Femur (tissue), 1 donor: ENCODE data around the gene SLC27A6.
"Not testable (repeated sequence)": the region's sequence is repeated elsewhere in the genome, so short reads cannot be mapped to it uniquely, and the experiment has no call there.

Source experiments
- DNase-seq: peaks from one replicate; pipeline ENCODE4 v3.0.0-alpha.2; 2017

SLC27A6 gene

DNA sequence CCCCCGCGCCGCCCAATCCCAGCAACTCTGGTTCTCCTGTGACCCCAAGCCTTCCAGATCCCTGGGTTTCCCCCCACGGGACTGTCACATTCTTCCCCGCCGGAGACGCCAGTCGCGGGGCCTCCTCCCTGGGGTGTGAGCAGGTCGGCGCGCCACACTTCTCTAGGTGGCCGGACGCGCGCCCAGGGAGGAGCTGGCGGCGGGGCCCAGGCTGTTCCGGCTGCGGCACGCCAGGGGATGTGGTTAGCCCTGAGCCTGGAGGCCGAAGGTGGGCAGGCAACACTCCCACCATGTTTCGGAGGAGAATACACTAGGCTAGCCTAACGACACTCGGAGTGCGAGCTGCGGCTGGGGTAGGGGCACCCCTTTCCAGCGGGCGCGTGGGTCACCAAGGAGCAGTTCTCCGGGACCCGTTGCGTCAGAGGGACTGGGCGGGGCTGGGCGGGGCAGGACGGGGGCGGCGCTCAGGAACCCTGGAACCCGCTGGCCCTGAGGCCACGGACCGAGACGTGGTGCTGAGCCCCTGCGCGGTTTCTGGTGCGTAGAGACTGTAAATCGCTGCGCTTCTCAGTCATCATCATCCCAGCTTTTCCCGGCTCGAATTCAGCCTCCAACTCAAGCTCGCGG lies at the start of gene SLC27A6:
SLC27A6 (plus strand) TSS at position 478 of the 627 bp plus-strand sequence. CDS start 650 bp downstream, outside the sequence.
- DNase-seq: peak; percentile 28

DNA sequence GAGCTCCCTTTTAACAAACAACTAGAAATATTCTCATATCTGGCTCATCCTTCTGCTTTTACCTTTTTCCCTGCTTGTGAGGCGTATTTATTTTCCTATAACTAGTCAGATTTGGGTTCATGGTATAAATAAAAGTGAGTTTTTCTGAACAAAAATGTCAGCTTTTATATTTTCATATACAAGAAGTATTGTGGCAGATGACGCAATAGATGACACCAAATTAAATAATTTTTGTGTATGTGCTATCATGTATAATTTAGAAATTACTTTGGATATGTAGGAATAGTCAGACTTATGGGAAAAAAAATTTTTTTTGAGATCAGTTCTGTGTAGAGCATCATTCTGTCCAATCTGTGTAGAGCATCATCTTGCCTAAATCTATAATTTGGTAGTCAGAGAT lies 45.7 kb upstream of the SLC27A6 start:
- no peak for DNase-seq

DNA sequence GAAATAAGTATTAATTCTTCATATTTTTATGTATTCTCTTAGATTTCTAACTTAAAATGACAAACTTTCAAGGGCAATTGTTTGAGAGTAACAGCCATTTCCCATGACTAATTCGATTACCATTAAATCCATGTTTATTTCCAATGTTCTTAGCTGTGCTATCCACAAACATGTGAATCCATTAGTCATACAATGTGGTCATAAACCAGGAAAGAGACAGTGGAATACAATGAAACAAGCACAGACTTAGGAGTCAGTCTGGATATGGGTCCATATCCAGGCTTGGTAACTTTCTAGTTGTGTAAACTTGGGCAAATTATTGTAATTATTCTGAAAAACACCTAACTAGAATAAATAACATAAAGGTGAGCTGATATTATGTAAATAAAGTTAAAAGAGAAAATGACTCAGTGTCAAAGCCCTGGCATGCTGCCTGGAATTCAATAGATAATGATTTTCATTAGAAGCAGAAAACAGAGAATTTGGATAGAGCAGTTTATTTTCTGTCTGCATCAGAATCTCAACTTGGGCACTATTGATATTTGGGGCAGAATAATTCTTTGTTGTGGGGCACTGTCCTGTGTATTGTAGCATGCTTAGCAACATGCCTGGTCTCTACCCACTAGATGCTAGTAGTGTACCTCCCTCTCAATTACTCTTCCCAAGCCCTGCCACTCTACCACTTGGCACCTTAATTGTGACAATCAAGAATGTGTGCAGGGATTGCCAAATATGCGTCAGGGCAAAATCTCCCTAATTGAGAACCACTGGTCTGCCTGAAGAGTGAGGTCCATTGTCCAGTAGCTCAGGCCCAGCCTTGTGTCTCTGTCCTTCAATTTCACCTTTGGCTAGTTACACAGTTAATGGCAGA lies 44.7 kb upstream of the SLC27A6 start:
- no peak for DNase-seq

GRCh38 chr5:128924299-128924698 lies 41.0 kb upstream of the SLC27A6 start:
- no peak for DNase-seq

GRCh38 chr5:128925973-128926372 lies 39.3 kb upstream of the SLC27A6 start:
- no peak for DNase-seq

- no peak for DNase-seq
These were observed 37.6 kb upstream of the SLC27A6 start for GRCh38 chr5:128927644-128928043.

GRCh38 chr5:128932232-128932631 lies 33.1 kb upstream of the SLC27A6 start:
- DNase-seq: not testable (repeated sequence)

DNA sequence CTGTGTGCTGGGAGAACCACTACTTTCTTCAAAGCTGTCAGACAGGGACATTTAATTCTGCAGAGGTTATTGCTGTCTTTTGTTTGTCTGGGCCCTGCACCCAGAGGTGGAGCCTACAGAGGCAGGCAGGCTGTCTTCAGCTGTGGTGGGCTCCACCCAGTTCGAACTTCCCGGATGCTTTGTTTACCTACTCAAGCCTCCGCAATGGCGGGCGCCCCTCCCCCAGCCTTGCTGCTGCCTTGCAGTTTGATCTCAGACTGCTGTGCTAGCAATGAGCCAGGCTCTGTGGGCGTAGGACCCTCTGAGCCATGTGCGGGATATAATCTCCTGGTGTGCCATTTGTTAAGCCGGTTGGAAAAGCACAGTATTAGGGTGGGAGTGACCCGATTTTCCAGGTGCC lies 22.2 kb upstream of the SLC27A6 start:
- not testable (repeated sequence) for DNase-seq

DNA sequence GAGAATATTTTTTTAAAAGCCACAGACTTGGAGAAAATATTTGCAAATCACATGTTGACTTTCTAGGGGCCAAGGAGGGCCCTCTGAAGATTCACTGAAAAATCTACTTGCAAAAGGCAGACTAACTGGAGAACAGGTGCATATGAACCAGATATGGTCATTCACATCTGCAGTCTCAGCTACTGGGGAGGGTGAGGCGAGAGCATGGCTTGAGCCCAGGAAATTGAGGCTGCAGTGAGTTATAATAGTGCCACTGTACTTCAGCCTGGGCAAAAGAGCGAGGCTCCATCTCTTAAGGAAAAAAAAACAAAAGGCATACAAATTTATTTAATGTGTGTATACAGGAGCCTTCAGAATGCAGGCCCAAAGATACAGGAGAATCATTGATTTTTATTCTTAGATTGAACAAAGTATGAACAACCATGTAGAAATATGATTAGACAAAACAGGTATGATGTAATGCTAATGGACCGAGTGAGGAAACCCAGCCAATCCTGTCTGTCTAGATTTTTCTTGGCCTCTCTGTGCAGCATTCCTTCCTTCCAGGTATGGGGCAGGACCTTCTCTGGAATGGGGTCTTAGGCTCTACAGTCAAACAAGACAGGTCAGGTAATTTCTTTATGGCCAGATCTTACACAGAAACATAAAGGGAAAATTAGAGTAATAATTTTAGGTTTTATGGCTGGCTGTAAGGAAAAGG lies 15.3 kb upstream of the SLC27A6 start:
- DNase-seq: no peak

GRCh38 chr5:128951301-128951700 lies 14.0 kb upstream of the SLC27A6 start:
- not testable (repeated sequence) for DNase-seq

DNA sequence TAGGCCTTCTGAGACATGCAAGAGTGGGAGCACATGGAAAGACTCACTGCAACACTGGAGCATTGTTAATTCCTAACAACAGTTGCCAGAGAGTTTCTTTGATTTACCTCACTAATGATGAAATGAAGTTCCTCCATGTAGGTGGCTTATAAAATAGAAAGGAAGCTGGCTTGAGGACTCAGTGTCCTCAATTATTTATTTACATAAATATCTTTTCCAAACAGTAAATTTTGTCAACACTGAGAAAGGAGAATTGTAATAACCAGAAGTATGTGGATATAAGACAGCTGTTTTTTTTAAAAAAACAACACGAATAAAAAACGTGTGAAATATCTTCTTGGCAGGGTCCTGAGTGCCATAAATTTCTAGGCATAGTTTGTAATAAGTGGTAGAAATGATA lies 9.1 kb upstream of the SLC27A6 start:
- DNase-seq: no peak

DNA sequence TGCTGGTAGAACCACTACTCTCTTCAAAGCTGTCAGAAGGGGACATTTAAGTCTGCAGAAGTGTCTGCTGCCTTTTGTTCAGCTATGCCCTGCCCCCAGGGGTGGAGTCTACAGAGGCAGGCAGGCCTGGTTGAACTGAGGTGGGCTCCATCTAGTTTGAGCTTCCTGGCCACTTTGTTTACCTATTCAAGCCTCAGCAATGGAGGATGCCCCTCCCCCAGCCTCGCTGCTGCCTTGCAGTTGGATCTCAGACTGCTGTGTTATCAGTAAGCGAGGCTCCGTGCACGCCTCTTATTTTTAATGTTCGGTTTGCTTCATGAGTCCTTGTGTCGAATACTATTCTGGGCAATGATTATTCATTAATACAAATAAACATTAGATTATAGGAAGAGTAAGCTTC lies 3.1 kb upstream of the SLC27A6 start:
- DNase-seq: no peak

GRCh38 chr5:128965638-128966302 lies 482 bp downstream of the SLC27A6 start:
- DNase-seq: no peak

- DNase-seq: no peak
These were observed 1.1 kb downstream of the SLC27A6 start for GRCh38 chr5:128966375-128966774.

DNA sequence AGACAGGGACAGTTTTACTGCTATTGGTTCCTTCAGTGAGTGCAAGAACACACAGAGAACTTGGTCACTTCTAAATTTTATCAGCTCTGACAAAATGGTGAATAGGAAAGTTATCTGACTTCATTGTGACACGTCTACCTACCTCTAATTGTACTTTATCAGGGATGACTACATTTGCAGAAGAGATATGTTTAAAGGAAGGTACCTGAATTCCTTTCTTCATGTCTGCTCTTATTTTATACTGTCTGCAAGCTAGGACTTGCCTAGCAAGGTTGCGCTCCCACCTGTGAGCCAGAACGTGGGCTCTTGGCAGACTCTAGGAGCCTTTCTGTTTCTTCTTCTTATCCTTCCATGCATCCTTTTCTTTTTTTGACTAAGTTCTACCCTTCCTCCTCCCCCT lies 1.6 kb downstream of the SLC27A6 start:
- DNase-seq: no peak

- no peak for DNase-seq
These were observed 8.0 kb downstream of the SLC27A6 start for GRCh38 chr5:128973244-128973643.

DNA sequence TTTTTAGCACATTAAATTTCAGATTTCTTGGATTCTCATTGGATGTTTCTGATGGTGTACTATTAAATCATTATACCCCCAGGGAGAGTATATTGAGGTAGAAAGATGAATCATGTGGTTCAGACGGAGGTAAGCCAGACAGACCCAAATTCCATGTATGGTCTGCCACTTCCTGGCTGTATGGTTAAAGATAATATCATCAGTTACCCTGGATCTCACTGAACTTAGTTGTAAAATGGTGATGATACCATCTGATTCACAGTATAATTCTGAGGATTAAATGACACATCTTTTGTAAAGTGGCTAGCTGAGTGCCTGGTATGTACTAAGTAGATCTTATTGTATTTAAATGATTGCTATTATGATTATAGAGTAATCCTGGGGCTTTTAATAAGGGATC lies 9.3 kb downstream of the SLC27A6 start:
- DNase-seq: no peak

DNA sequence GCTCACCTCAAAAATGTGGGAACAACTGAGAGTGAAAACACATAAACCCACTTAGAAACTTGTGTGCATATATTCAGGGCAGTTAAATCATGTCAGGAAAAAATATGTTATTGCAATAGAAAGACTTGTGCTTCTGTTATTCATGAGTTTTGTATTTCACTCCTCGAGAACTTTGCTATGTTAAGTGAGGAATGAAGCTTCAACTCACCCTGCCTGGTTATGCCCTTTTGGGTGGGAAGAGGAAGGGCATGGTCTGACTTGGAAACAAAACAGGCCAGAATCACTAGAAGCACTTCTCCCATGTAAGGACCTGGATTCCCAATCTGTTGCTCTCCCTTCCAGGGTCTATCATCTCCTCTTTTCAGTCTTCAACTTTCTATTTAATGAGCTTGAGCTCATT lies 14.5 kb downstream of the SLC27A6 start:
- DNase-seq: no peak

GRCh38 chr5:128980917-128981316 lies 15.6 kb downstream of the SLC27A6 start:
- no peak for DNase-seq

- no peak for DNase-seq
These were observed 19.2 kb downstream of the SLC27A6 start for GRCh38 chr5:128984480-128984879.

DNA sequence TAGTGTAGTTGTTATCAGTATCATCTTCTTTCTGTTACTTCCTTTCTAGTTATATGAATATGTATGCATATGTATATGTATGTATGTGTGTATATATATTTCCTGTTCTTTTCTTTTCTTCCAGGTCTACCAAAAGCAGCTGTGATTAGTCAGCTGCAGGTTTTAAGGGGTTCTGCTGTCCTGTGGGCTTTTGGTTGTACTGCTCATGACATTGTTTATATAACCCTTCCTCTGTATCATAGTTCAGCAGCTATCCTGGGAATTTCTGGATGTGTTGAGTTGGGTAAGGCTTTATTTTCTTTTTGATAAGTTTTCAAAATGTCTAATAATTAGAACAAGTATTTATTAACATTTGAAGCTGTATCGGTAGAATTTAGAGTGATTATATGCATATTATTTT lies 23.2 kb downstream of the SLC27A6 start:
- no peak for DNase-seq

DNA sequence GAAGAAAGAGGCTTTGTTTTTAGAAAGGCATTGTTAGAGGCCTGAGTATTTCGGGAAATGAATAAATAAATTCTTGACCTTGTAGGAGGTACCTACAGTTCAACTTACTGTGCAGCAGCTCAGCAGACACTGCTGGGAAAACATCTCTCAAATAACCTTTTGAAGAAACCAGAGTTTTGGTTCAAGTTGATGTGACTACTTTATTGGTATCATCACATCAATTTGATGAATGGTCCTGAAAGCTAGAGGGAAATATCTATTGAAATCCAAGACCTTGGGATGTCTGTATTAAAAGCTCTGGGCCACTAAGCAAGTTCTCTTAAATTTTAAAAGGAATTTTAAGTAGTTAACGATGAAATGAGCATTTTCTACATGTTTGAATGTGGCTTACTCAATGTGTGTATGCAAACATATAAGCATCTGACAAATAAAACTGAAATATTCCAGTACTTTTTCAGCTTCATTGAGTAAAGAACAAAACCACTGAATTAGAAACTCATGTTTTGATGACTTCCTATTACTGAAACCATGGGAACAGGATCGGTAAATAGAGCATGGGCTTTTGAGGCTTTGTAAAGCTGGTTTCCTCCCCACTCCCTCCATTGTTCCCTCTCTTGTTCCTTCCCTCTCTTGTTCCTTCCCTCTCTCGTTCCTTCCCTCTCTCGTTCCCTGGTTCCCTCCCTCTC lies 36.7 kb downstream of the SLC27A6 start:
- DNase-seq: no peak

DNA sequence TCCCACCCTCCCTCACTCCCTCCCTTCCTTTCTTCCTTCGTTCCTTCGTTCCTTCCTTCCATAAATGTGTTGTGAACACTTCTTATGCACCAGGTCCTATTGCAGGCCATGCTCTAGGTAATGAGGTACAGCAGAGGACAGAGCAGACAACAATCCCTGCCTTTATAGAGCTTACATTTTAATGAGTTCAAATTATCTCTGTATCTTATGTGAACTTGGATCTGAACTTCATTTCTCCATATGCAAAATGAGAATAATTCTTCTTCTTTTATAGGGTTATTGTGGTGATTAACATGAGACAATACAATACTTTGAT lies 37.2 kb downstream of the SLC27A6 start:
- no peak for DNase-seq
